Retinal pigment epithelial cell (primary cell): Measurements from ENCODE around the gene GRK5.

Experiments
- DNase-seq: peaks from one replicate; pipeline ENCODE4 v3.0.0-alpha.2; 2010; ENCODE audit warnings: low read depth
- H3K4me3 ChIP-seq: 2 replicates; pipeline ENCODE4 v1.5.1; 2011; ENCODE audit warnings: mild to moderate bottlenecking, low read length, control low read depth, moderate library complexity
- CTCF ChIP-seq: conservative IDR thresholded peaks from 2 replicates; pipeline ENCODE4 v1.5.1; 2011; ENCODE audit warnings: low read depth, low read length, control low read depth, inconsistent platforms

GRK5 gene

GRCh38 chr10:119377451-119377957 lies 170.1 kb downstream of the GRK5 start:
- no peak overlapping the region for H3K4me3 ChIP-seq
- no peak for TF ChIP-seq CTCF

GRCh38 chr10:119377958-119378736 lies 170.8 kb downstream of the GRK5 start:
- no peak for TF ChIP-seq CTCF
- DNase-seq = no peak
- H3K4me3 ChIP-seq = no peak overlapping the region

More at GRCh38 chr10:119377451-119377957, 170.1 kb downstream of the GRK5 start:
- DNase-seq = no peak

GRCh38 chr10:119378737-119379067 lies 171.3 kb downstream of the GRK5 start:
- no peak overlapping the region for H3K4me3 ChIP-seq
- TF ChIP-seq CTCF = no peak
- no peak for DNase-seq

GRCh38 chr10:119379466-119380071 lies 172.2 kb downstream of the GRK5 start:
- no peak for DNase-seq
- TF ChIP-seq CTCF = no peak
- H3K4me3 ChIP-seq = no peak overlapping the region

GRCh38 chr10:119383174-119383856 lies 175.9 kb downstream of the GRK5 start:
- no peak for DNase-seq
- TF ChIP-seq CTCF = no peak
- H3K4me3 ChIP-seq = no peak overlapping the region

- no peak for DNase-seq
- no peak for TF ChIP-seq CTCF
These were observed 176.8 kb downstream of the GRK5 start for GRCh38 chr10:119384127-119384526.

GRCh38 chr10:119386666-119387065 lies 179.3 kb downstream of the GRK5 start:
- no peak overlapping the region for H3K4me3 ChIP-seq
- DNase-seq = no peak
- no peak for TF ChIP-seq CTCF

More at GRCh38 chr10:119384127-119384526, 176.8 kb downstream of the GRK5 start:
- H3K4me3 ChIP-seq = no peak overlapping the region
